PFSK-1 (cell line): Measurements from ENCODE around the gene FOXN1.

Source experiments
- REST ChIP-seq, 2 experiments: IDR thresholded peaks; 2 replicates each; pipeline versions ENCODE4 v1.6.1 to v1.8.0; 2011 to 2012; ENCODE audit warnings: low read depth in 2 of 2, low read length in 2 of 2, control low read depth in 1 of 2, inconsistent platforms in 1 of 2, mild to moderate bottlenecking in 1 of 2, moderate library complexity in 1 of 2; ENCODE audit not compliant: insufficient read depth in 1 of 2
- SIN3A ChIP-seq: IDR thresholded peaks from 2 replicates; pipeline ENCODE4 v1.6.1; 2012; ENCODE audit warnings: mild to moderate bottlenecking, low read length, moderate library complexity, borderline replicate concordance; ENCODE audit not compliant: insufficient read depth
- TAF1 ChIP-seq: IDR thresholded peaks from 2 replicates; pipeline ENCODE4 v1.6.1; 2012; ENCODE audit warnings: low read length, control low read depth, borderline replicate concordance; ENCODE audit not compliant: insufficient read depth

- no peak for TF ChIP-seq SIN3A
- TF ChIP-seq TAF1: no peak
- TF ChIP-seq REST (IDR thresholded peaks at IDR 0.05; ENCODE audit: insufficient read depth in 1 of 2, low read depth in 2 of 2, low read length in 2 of 2): no peak
These were observed 79.7 kb downstream of the FOXN1 start for GRCh38 chr17:28585851-28586250.
